GM19395 (cell line): Measurements from ENCODE around the gene TLDC2.
A peak's percentile ranks its signal among the peaks of the same experiment; 100 is the strongest.
"Not testable (repeated sequence)": the region's sequence is repeated elsewhere in the genome, so short reads cannot be mapped to it uniquely, and the experiment has no call there.

Source experiments
- ATAC-seq: cut with Tn5 transposase; IDR thresholded peaks from one replicate; pipeline ENCODE4 v1.9.1; 2021; ENCODE audit warnings: mild to moderate bottlenecking, moderate library complexity; ENCODE audit not compliant: unreplicated experiment

TLDC2 gene

GRCh38 chr20:36875702-36876472 lies at the start of gene TLDC2:
Gene TLDC2, plus strand, starts transcription at chr20:36876138. Its CDS starts 37 bp downstream, at chr20:36876175.
- ATAC-seq: no peak

- no peak for ATAC-seq
Measured at GRCh38 chr20:36826554-36827244, 49.2 kb upstream of the TLDC2 start.

- peak; percentile 93 for ATAC-seq
Measured at GRCh38 chr20:36827541-36828279, 48.2 kb upstream of the TLDC2 start.

GRCh38 chr20:36830791-36831691 lies 44.9 kb upstream of the TLDC2 start:
- ATAC-seq: no peak

GRCh38 chr20:36832791-36833190 lies 43.1 kb upstream of the TLDC2 start:
- ATAC-seq: no peak

GRCh38 chr20:36833275-36834020 lies 42.5 kb upstream of the TLDC2 start:
- ATAC-seq: no peak

- no peak for ATAC-seq
Measured at GRCh38 chr20:36835025-36835424, 40.9 kb upstream of the TLDC2 start.

- peak; percentile 87 for ATAC-seq
Measured at GRCh38 chr20:36835453-36836198, 40.3 kb upstream of the TLDC2 start.

- no peak for ATAC-seq
Measured at GRCh38 chr20:36836591-36837269, 39.2 kb upstream of the TLDC2 start.

- ATAC-seq: not testable (repeated sequence)
Measured at GRCh38 chr20:36838376-36838775, 37.6 kb upstream of the TLDC2 start.

- ATAC-seq: no peak
Measured at GRCh38 chr20:36839150-36839549, 36.8 kb upstream of the TLDC2 start.

GRCh38 chr20:36841030-36841429 lies 34.9 kb upstream of the TLDC2 start:
- not testable (repeated sequence) for ATAC-seq

- no peak for ATAC-seq
Measured at GRCh38 chr20:36845288-36845971, 30.5 kb upstream of the TLDC2 start.

- no peak for ATAC-seq
Measured at GRCh38 chr20:36847009-36847709, 28.8 kb upstream of the TLDC2 start.

- ATAC-seq: no peak
Measured at GRCh38 chr20:36847710-36848040, 28.3 kb upstream of the TLDC2 start.

- ATAC-seq: no peak
Measured at GRCh38 chr20:36848078-36848660, 27.8 kb upstream of the TLDC2 start.

- no peak for ATAC-seq
Measured at GRCh38 chr20:36848677-36849076, 27.3 kb upstream of the TLDC2 start.
